ENCODE measurements around the gene ZNF394. TPM values are rescaled to one million over a fixed set of nuclear protein-coding genes. Genes with fewer than 3 reads are reported as not detected.

Gene ZNF394
- total RNA-seq, 1 experiment from 2014 or later: 13.3 TPM

DNA sequence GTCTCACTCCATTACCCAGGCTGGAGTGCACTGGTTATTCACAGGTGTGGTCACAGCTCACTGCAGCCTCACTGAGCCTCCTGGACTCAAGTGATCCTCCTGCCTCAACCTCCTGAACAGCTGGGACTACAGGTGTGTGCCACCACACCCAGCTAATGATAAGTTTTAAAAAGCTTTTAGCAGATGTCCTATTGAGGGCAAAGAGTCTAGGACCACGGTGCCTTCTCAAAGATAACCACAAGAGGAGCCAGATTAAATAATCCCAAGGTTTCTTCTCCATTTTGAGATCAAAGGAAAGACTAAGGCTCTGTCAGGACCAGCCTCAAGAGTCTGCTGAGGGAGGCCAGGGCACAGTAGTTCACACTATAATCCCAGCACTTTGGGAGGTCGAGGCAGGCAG lies 38.9 kb downstream of the ZNF394 start:
- no peaks in the 10 kb centered on the region for H3K9me3 ChIP-seq
- H3K36me3 ChIP-seq: peaks cover 22% of the 10 kb centered on the region
- H3K27me3 ChIP-seq: no peaks in the 10 kb centered on the region
- DNase-seq: no peak
- no peak overlapping the region for H3K4me3 ChIP-seq

DNA sequence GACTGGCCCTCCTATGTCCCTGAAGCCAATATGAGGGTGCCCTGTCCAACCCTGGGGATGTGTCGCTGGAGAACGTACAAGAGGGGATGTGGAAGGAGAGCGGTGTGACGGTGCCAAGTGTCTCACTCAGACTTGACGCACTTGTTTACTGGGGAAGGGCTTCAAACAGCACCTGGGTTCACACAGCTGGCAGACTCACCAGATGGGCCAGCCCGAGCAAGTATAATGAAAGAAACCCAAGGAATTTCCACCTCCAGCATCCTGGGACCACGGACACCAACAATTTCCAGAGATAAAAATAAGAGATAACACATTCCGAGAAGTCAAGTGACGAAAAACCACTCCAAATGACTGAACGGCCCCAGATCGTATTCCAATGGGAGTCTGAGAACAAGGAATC lies 39.4 kb downstream of the ZNF394 start:
- no peak for DNase-seq
- Histone ChIP-seq H3K9me3 (no peaks in the 10 kb centered on the region), H3K27me3 (no peaks in the 10 kb centered on the region), H3K4me3 (no peak overlapping the region), H3K36me3 (peaks cover 22% of the 10 kb centered on the region)

DNA sequence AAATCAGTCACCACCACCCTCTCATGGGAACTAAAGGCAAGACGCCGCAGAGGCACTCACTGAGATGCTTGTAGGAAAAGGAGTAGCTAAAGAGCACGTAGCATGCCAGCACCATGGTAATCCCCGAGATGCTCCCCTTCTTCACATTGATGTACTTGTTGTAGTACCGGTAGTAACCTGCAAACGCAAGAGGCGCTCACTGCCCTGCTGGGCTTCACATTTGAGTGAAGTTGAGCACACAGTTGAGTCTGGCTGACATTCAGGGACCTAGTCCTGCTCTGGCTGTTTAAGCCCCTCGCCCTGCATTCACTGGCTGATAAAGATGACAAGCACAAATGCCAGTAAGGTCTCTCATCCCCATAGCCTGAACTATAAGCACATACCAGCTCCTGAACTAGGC lies 41.0 kb downstream of the ZNF394 start:
- no peak for DNase-seq
- H3K36me3 ChIP-seq: peaks cover 21% of the 10 kb centered on the region
- H3K4me3 ChIP-seq: no peak overlapping the region
- no peaks in the 10 kb centered on the region for H3K9me3 ChIP-seq
- no peaks in the 10 kb centered on the region for H3K27me3 ChIP-seq

DNA sequence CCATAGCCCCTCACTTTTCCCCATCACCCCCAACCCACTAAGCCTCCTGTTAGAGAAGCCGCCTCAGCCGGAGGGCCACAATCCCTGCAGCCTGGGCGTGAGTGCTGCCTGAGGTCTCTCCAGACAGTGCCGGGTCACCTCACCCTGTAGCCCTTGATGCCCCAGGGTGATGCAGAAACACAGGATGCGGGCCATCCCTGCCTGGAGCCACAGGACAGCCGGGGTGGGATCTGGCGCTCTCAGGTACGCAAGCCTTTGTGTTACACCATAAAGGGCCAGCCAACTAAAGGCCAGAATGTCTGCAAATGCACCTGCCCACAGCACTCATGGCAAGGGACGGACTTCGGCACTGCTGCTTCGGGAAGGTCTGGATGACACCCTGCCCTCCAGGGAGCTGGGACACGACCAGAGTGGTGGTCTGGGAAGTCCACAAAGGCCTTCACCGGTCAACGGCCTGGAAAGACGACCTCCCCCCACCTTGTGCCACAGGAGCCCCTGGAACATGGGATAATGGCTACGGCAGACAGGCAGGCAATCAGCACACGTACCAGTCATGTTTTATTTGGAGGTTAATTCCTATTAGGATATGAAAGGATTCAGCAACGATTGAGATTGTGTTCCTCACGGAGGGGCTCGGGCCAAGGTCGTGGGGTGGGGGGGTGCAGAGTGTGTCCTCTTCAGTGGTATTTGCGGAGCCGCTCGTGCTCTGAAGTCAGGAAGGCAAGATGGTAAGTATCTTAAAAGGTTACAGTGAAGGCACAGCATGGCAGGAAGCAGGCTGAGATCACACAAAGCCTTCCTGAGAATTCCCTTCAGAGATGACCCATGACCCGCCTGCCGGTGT lies 42.2 kb downstream of the ZNF394 start:
- no peak for DNase-seq
- Histone ChIP-seq H3K9me3 (no peaks in the 10 kb centered on the region), H3K27me3 (no peaks in the 10 kb centered on the region), H3K4me3 (no peak overlapping the region), H3K36me3 (peaks cover 15% of the 10 kb centered on the region)

DNA sequence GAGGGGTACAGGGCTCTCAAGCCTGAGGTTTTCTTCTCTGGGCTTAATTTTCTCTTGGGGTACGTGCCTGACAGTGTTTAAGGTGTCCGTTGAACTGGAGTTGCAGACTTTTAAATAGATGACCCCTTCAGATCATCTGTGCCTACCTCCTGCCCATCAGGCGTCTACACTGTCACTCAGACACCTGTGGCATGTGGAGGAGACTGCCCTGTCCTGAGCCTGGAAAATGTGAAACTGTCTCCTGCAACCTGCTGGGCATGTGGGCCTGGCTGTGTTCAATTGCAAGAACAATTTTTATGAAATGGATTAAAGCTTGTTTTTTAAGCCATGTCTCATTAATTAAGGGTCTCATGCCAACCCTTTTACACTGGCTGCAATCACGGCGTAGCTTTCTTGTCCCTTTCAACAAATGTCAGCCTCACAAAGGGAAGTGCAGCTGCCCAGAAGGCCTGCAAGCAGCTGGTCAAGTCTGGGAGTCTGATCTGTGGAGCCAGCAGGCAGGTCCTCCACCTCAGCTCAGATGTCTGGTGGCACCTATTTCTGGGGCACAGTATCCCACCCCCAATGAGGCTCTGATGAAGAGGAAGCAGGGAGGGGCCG lies 42.9 kb downstream of the ZNF394 start:
- Histone ChIP-seq H3K27me3 (no peaks in the 10 kb centered on the region), H3K9me3 (no peaks in the 10 kb centered on the region), H3K4me3 (no peak overlapping the region), H3K36me3 (peaks cover 13% of the 10 kb centered on the region)
- DNase-seq: no peak

DNA sequence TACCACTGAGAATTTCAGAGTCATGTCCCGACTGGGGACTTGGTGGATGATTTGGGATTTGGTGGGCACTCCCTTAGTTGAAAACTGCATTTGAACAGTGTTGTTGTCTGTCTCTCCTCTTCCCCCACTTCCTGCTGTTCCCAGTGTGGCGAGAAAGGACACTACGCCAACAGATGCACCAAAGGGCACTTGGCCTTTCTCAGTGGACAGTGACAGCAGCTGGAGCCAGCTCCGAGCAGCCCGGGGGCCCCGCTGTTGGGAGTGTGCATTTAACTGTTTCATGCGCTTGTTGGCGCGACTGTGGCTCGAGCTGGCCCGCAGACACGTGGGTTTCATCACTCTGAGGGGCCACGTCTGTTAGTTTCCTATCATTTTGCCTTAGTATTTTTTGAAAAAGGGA lies 43.8 kb downstream of the ZNF394 start:
- DNase-seq: no peak
- peaks cover 13% of the 10 kb centered on the region for H3K36me3 ChIP-seq
- no peaks in the 10 kb centered on the region for H3K9me3 ChIP-seq
- no peaks in the 10 kb centered on the region for H3K27me3 ChIP-seq
- H3K4me3 ChIP-seq: no peak overlapping the region

DNA sequence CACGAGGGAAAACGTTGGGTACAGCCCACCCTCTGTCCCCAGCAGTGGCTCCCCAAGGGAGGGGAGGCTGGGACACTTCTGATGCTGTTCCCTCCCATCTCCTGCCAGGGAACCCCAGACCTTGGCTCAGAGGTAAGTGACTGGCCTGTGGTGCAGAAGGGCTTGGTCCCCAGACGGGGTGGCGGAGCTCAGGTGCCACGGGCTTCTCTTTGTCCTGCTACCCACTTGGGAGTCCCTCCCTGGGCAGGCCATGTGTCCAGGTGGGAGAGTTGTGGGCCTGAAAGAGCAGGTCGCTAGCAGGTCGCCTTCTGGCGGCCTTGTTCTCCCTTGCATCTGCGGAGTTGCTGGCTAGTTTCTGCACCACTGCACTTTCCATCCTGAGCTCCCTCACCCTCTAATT lies 44.2 kb downstream of the ZNF394 start:
- Histone ChIP-seq H3K27me3 (no peaks in the 10 kb centered on the region), H3K36me3 (peaks cover 13% of the 10 kb centered on the region), H3K4me3 (no peak overlapping the region), H3K9me3 (no peaks in the 10 kb centered on the region)
- no peak for DNase-seq

DNA sequence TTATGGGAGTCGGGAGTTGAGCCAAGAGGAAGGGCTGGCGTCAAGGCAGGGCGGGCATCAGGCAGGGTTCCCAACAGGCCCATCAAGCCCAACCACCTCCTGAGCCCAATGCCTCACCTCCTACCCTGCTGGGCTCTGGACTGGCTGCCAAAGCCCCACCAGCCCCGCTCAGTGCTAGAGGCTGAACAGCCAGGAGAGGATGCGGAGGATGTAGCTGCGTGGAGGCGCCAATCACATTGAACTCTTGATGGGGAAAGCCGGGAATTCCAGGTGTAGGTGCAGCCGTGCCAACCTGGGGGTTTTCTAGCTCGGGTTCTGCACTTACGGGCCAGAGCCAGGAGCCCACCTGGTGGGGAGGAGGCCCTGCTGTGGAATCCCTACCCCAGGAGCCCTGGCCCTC lies 47.0 kb downstream of the ZNF394 start:
- H3K36me3 ChIP-seq: no peaks in the 10 kb centered on the region; the same call in 1 of the 2 replicates
- no peaks in the 10 kb centered on the region for H3K27me3 ChIP-seq
- H3K9me3 ChIP-seq: no peaks in the 10 kb centered on the region
- no peak for DNase-seq
- no peak overlapping the region for H3K4me3 ChIP-seq

DNA sequence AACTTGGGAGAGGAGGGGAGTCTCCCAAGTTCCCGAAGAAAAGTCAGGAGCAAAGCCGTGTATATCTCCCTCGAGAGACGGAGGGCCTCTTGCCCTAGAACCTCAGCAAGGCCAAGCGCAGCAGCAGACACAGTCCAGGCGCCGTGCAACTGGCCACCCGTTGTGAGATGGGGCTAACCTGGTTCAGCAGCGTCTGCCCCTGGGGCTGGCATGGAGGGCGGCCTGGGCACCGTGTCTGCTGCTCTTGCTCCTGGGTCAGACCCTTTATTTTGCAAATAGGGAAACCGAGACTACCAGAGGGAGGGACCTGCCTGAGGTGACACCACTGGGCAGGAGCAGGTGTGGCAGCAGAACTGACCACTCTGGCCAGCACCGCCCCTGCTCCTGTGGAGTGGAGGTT lies 47.5 kb downstream of the ZNF394 start:
- H3K27me3 ChIP-seq: no peaks in the 10 kb centered on the region
- DNase-seq: no peak
- no peaks in the 10 kb centered on the region; the same call in 1 of the 2 replicates for H3K36me3 ChIP-seq
- H3K4me3 ChIP-seq: no peak overlapping the region
- H3K9me3 ChIP-seq: no peaks in the 10 kb centered on the region

DNA sequence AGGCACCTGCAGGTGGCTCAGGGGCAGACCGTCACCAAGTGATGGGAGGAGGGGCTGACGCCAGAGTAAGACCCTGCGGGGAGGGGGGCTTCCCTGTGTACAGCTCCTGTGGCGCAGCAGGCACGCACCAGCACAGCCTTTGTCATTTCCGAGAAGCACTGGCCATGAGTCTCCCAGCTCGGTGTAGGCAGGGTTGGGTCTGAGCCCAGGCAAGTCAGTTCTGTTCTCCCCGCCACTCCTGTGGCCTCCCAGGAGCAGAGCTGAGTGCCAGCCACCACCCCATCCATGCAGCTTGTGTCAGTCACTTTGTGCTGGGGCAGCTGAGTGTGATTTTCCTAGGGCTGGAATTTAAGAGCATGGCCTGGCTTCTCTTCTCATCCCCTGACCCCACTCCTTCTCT lies 48.1 kb downstream of the ZNF394 start:
- Histone ChIP-seq H3K9me3 (no peaks in the 10 kb centered on the region), H3K36me3 (no peaks in the 10 kb centered on the region; the same call in 1 of the 2 replicates), H3K4me3 (no peak overlapping the region), H3K27me3 (no peaks in the 10 kb centered on the region)
- DNase-seq: no peak

DNA sequence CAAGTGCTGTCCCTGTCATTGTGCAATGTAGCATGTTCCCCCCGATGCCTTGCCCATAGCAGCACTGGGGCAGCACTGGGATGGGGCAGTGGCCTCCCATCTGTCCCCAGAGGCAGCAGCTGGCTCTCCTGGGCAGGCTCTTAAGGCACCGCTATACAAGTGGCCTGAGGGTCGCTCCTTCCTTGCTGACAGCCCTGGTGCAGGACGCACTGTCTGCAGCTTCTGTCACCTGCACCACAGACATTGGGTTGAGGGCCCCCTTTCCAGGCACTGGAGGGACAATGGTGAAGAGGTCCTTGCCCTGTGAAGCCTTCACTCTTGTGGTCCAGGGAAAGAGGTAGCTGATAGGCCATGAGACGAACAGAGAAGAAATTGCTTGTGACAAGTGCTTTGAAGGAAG lies 50.8 kb downstream of the ZNF394 start:
- Histone ChIP-seq H3K36me3 (no peaks in the 10 kb centered on the region; the same call in none of the 2 replicates), H3K4me3 (no peak overlapping the region), H3K27me3 (no peaks in the 10 kb centered on the region), H3K9me3 (no peaks in the 10 kb centered on the region)
- DNase-seq: no peak

DNA sequence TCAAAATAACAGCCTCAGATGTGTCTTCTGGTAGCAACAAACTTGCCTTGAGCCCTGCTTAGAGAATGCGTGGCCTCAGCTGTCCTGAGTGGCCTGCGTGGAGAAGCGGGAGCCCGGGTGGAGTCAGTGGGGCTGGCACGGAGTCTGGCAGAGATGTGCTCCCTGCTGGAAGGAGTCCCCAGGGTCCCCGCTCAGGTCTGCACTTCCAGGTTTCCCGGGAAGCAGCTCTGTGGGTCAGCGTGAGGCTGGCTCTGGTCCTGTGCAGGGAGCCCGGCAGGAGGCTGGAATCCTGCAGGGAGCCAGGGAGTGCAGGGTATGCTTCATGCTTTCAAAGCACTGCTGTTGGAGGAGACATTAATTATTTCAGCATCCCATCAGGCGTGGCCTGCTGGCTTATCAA lies 51.2 kb downstream of the ZNF394 start:
- H3K4me3 ChIP-seq: no peak overlapping the region
- no peak for DNase-seq
- no peaks in the 10 kb centered on the region for H3K9me3 ChIP-seq
- no peaks in the 10 kb centered on the region for H3K27me3 ChIP-seq
- H3K36me3 ChIP-seq: no peaks in the 10 kb centered on the region; the same call in none of the 2 replicates

DNA sequence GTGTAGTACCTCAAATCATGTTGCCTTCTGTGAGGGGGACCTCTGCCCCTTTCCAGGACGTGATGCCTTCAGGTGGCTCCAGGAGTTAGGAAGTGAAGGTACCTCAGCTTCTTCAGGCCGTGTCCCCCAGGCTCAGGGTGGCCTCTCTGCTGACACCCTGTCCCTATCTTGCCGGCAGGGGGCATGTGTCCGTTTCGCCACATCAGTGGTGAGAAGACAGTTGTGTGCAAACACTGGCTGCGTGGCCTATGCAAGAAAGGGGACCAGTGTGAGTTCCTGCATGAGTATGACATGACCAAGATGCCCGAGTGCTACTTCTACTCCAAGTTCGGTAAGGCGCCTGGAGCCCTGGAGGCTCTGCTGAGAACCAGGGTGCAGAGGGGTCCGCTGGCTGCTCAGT lies 52.1 kb downstream of the ZNF394 start:
- Histone ChIP-seq H3K4me3 (no peak overlapping the region), H3K9me3 (no peaks in the 10 kb centered on the region), H3K27me3 (no peaks in the 10 kb centered on the region), H3K36me3 (peaks cover 2% of the 10 kb centered on the region)
- DNase-seq: no peak

DNA sequence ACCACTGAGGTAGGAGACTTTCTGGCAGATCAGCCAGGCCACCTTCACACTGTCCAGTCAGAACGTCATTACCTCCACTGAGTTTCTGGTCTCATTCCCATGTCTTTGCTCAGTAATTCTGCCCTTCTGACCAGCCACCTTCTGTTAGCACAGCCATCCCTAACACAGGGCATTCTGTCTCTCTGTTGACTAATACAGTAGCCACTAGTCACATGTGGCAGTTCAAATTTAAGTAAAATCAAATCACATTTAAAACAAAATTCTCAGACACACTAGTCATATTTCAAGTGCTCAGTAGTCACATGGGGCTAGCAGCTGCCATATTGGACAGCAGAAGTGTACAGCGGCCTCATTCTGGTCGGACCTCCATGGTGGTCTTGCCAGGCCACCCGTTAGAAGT lies 54.0 kb downstream of the ZNF394 start:
- H3K27me3 ChIP-seq: no peaks in the 10 kb centered on the region
- no peak overlapping the region for H3K4me3 ChIP-seq
- no peak for DNase-seq
- peaks cover 2% of the 10 kb centered on the region for H3K36me3 ChIP-seq
- no peaks in the 10 kb centered on the region for H3K9me3 ChIP-seq

Other genes with a start within 250 kb of the ZNF394 start
- gene MYH16, start 227.4 kb downstream of the ZNF394 start, total RNA-seq (2014; rRNA removed; shearing (Covaris generic); ENCODE audit: low replicate concordance): not detected in 2 replicates
- gene ARPC1A, start 174.4 kb downstream of the ZNF394 start, total RNA-seq (2014; rRNA removed; shearing (Covaris generic); ENCODE audit: low replicate concordance): 75.8 and 89.8 TPM in 2 replicates
- 164 and 230 TPM in 2 replicates for gene ARPC1B, start 125.6 kb downstream of the ZNF394 start, total RNA-seq (2014; rRNA removed; shearing (Covaris generic); ENCODE audit: low replicate concordance)
- gene PDAP1, start 91.7 kb downstream of the ZNF394 start, total RNA-seq (2014; rRNA removed; shearing (Covaris generic); ENCODE audit: low replicate concordance): 156 and 207 TPM in 2 replicates
- gene BUD31, start 91.3 kb downstream of the ZNF394 start, total RNA-seq (2014; rRNA removed; shearing (Covaris generic); ENCODE audit: low replicate concordance): 52.0 and 69.0 TPM in 2 replicates
- 6.9 and 7.3 TPM in 2 replicates for gene PTCD1, start 61.5 kb downstream of the ZNF394 start, total RNA-seq (2014; rRNA removed; shearing (Covaris generic); ENCODE audit: low replicate concordance)
- 9.3 and 15.3 TPM in 2 replicates for gene CPSF4, start 61.3 kb downstream of the ZNF394 start, total RNA-seq (2014; rRNA removed; shearing (Covaris generic); ENCODE audit: low replicate concordance)
- 1,206 and 1,207 TPM in 2 replicates for gene ATP5MF, start 34.1 kb downstream of the ZNF394 start, total RNA-seq (2014; rRNA removed; shearing (Covaris generic); ENCODE audit: low replicate concordance)
- 4.2 and 5.0 TPM in 2 replicates for gene ZNF789, start 27.4 kb downstream of the ZNF394 start, total RNA-seq (2014; rRNA removed; shearing (Covaris generic); ENCODE audit: low replicate concordance)
- 4.4 and 9.4 TPM in 2 replicates for gene ZKSCAN5, start 4.4 kb upstream of the ZNF394 start, total RNA-seq (2014; rRNA removed; shearing (Covaris generic); ENCODE audit: low replicate concordance)
- gene FAM200A, start 51.8 kb upstream of the ZNF394 start, total RNA-seq (2014; rRNA removed; shearing (Covaris generic); ENCODE audit: low replicate concordance): 0.72 and 5.1 TPM in 2 replicates
- 23.1 and 36.7 TPM in 2 replicates for gene ZNF655, start 58.4 kb upstream of the ZNF394 start, total RNA-seq (2014; rRNA removed; shearing (Covaris generic); ENCODE audit: low replicate concordance)
- not detected in 2 replicates for gene TMEM225B, start 98.0 kb upstream of the ZNF394 start, total RNA-seq (2014; rRNA removed; shearing (Covaris generic); ENCODE audit: low replicate concordance)
- 3.8 and 3.9 TPM in 2 replicates for gene ZSCAN25, start 116.7 kb upstream of the ZNF394 start, total RNA-seq (2014; rRNA removed; shearing (Covaris generic); ENCODE audit: low replicate concordance)
- gene CYP3A5, start 179.7 kb upstream of the ZNF394 start, total RNA-seq (2014; rRNA removed; shearing (Covaris generic); ENCODE audit: low replicate concordance): not detected in 2 replicates
- not detected in 2 replicates for gene CYP3A7, start 234.9 kb upstream of the ZNF394 start, total RNA-seq (2014; rRNA removed; shearing (Covaris generic); ENCODE audit: low replicate concordance)